Measurements from ENCODE around the gene AFAP1L1. TPM values are rescaled to one million over a fixed set of nuclear protein-coding genes. Genes with fewer than 3 reads are reported as not detected.

AFAP1L1 gene
- total and polyA plus RNA-seq, 7 donors = 0.23 to 8.6 (median 5.6) TPM

GRCh38 chr5:149289301-149289700 lies 17.6 kb downstream of the AFAP1L1 start:
- Histone ChIP-seq H3K27ac (peak overlapping the region in 2 of 4 donors; percentile 24 to 68), H3K4me3 (no peak overlapping the region), H3K36me3 (no peaks in the 10 kb centered on the region), H3K27me3 (no peaks in the 10 kb centered on the region), H3K9me3 (no peaks in the 10 kb centered on the region), H3K4me1 (peaks cover 0 to 12% (median 5%) of the 10 kb centered on the region in 4 donors)
- no peak for DNase-seq
- intact Hi-C loops (cut with DNase I) = no loop called here
- 51 to 61% methylated on average over 7 of the region's 7 CpGs for WGBS, 2 donors
- TF ChIP-seq POLR2AphosphoS5 (IDR thresholded peaks at IDR 0.05) = no peak
- TF ChIP-seq EP300 (IDR thresholded peaks at IDR 0.05) = no peak
- no peak for TF ChIP-seq POLR2A (IDR thresholded peaks at IDR 0.05)
- no peak for TF ChIP-seq CTCF (IDR thresholded peaks at IDR 0.05)

- H3K27me3 ChIP-seq = no peaks in the 10 kb centered on the region
- DNase-seq = no peak
- no peaks in the 10 kb centered on the region for H3K4me1 ChIP-seq
- no peaks in the 10 kb centered on the region for H3K36me3 ChIP-seq
- no peak overlapping the region for H3K27ac ChIP-seq
- intact Hi-C loops (cut with DNase I) = no loop called here
- 51 to 76% methylated on average over 10 of the region's 10 CpGs for WGBS, 2 donors
- no peak overlapping the region for H3K4me3 ChIP-seq
- H3K9me3 ChIP-seq = no peaks in the 10 kb centered on the region
- TF ChIP-seq EP300 (IDR thresholded peaks at IDR 0.05) (no peak), POLR2AphosphoS5 (IDR thresholded peaks at IDR 0.05) (no peak), CTCF (IDR thresholded peaks at IDR 0.05) (no peak), POLR2A (IDR thresholded peaks at IDR 0.05) (no peak)
Observed at GRCh38 chr5:149294872-149295829, 23.5 kb downstream of the AFAP1L1 start.

- H3K27ac ChIP-seq = no peak overlapping the region
- TF ChIP-seq POLR2AphosphoS5 (IDR thresholded peaks at IDR 0.05) (no peak), EP300 (IDR thresholded peaks at IDR 0.05) (no peak), CTCF (IDR thresholded peaks at IDR 0.05) (no peak), POLR2A (IDR thresholded peaks at IDR 0.05) (no peak)
- no peaks in the 10 kb centered on the region for H3K27me3 ChIP-seq
- no peak overlapping the region for H3K4me3 ChIP-seq
- H3K36me3 ChIP-seq = no peaks in the 10 kb centered on the region
- 83 to 85% methylated on average over 5 of the region's 5 CpGs for WGBS, 2 donors
- no peak for DNase-seq
- intact Hi-C loops (cut with DNase I) = no loop called here
- no peaks in the 10 kb centered on the region for H3K9me3 ChIP-seq
- H3K4me1 ChIP-seq = no peaks in the 10 kb centered on the region
Observed at GRCh38 chr5:149297340-149298025, 25.8 kb downstream of the AFAP1L1 start.

GRCh38 chr5:149298163-149298562 lies 26.5 kb downstream of the AFAP1L1 start:
- Histone ChIP-seq H3K4me3 (no peak overlapping the region), H3K36me3 (no peaks in the 10 kb centered on the region), H3K27ac (no peak overlapping the region), H3K27me3 (no peaks in the 10 kb centered on the region), H3K9me3 (no peaks in the 10 kb centered on the region), H3K4me1 (no peaks in the 10 kb centered on the region)
- intact Hi-C loops (cut with DNase I) = no loop called here
- WGBS, 2 donors = 17 to 58% methylated on average over 1 of the region's 1 CpG
- TF ChIP-seq EP300 (IDR thresholded peaks at IDR 0.05) = no peak
- no peak for TF ChIP-seq POLR2A (IDR thresholded peaks at IDR 0.05)
- no peak for TF ChIP-seq CTCF (IDR thresholded peaks at IDR 0.05)
- TF ChIP-seq POLR2AphosphoS5 (IDR thresholded peaks at IDR 0.05) = no peak
- DNase-seq = no peak
